ENCODE results near the gene ELOB. TPM values are rescaled to one million over a fixed set of nuclear protein-coding genes. Genes with fewer than 3 reads are reported as not detected.
A peak's percentile ranks its signal among the peaks of the same experiment; 100 is the strongest.

ELOB gene
- polyA plus RNA-seq, 1 experiment = 146 TPM

GRCh38 chr16:2816751-2817339 is 39.8 kb upstream of the ELOB start, which contains the start of gene PRSS21:
TSS of gene PRSS21 (plus strand) at chr16:2817237. CDS start at chr16:2817269, 32 bp downstream.
- peaks cover 31% of the 10 kb centered on the region for H3K27me3 ChIP-seq (ENCODE audit: control insufficient read depth, insufficient read depth, low read length)
- no peak within 1 kb of the TSS for H3K27ac ChIP-seq (ENCODE audit: low read depth, low read length)
- ChIA-PET POLR2A (interaction anchor here (0.7 kb wide), 1 partner anchor 14 kb away, joined by 3 read pairs; no protein-coding TSS in a partner anchor), CTCF (no interaction called here)
- 0 out of 2 replicates have a peak, but pooled peaks have one; percentile 9 for TF ChIP-seq CTCF (IDR thresholded peaks at IDR 0.05; ENCODE audit: low read depth, low read length)
- no peak within 1 kb of the TSS for H3K4me3 ChIP-seq (ENCODE audit: low read depth, low read length)
- DNase-seq (ENCODE audit: low read depth, low spot score) = no peak
- peaks cover 4% of the 10 kb centered on the region; the same call in 1 of the 2 replicates for H3K9me3 ChIP-seq (ENCODE audit: control insufficient read depth, insufficient read depth, low read length)

DNA sequence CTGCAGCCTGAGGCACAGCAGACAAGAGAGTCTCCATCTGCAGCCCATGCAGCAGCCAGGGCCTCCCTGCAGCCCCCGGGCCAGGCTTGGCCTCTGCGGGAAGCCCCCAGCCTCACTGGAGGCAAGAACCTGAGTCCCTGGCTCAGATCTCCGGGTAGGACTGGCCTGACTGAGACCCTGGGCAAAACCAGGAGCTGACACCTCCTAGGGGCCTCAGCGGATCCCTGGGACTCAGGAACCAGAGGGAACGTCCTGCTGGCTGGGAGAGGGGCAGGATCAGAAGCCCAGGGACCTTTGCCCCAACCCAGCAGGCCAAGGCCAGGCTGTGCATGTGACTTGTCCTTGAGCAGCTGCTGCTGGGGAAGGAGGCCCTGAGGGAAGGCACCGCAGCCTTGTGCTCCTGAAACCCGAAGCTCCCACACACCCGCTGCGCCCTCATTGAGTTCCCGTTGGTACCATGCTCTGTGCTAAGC is 38.3 kb upstream of the ELOB start:
- H3K4me3 ChIP-seq (ENCODE audit: low read depth, low read length) = no peak overlapping the region
- no peak for DNase-seq (ENCODE audit: low read depth, low spot score)
- H3K27me3 ChIP-seq (ENCODE audit: control insufficient read depth, insufficient read depth, low read length) = peaks cover 31% of the 10 kb centered on the region
- H3K9me3 ChIP-seq (ENCODE audit: control insufficient read depth, insufficient read depth, low read length) = peaks cover 4% of the 10 kb centered on the region; the same call in 1 of the 2 replicates
- H3K27ac ChIP-seq (ENCODE audit: low read depth, low read length) = no peak overlapping the region
- ChIA-PET CTCF (no interaction called here), POLR2A (no interaction called here)
- no peak for TF ChIP-seq CTCF (IDR thresholded peaks at IDR 0.05; ENCODE audit: low read depth, low read length)

GRCh38 chr16:2814551-2815298 is 37.6 kb upstream of the ELOB start:
- DNase-seq (ENCODE audit: low read depth, low spot score) = no peak
- POLR2A ChIA-PET = no interaction called here
- Histone ChIP-seq H3K9me3 (ENCODE audit: control insufficient read depth, insufficient read depth, low read length) (peaks cover 4% of the 10 kb centered on the region; the same call in 1 of the 2 replicates), H3K4me3 (ENCODE audit: low read depth, low read length) (no peak overlapping the region), H3K27ac (ENCODE audit: low read depth, low read length) (no peak overlapping the region), H3K27me3 (ENCODE audit: control insufficient read depth, insufficient read depth, low read length) (peaks cover 31% of the 10 kb centered on the region)
- CTCF ChIA-PET = no interaction called here
- no peak for TF ChIP-seq CTCF (IDR thresholded peaks at IDR 0.05; ENCODE audit: low read depth, low read length)

DNA sequence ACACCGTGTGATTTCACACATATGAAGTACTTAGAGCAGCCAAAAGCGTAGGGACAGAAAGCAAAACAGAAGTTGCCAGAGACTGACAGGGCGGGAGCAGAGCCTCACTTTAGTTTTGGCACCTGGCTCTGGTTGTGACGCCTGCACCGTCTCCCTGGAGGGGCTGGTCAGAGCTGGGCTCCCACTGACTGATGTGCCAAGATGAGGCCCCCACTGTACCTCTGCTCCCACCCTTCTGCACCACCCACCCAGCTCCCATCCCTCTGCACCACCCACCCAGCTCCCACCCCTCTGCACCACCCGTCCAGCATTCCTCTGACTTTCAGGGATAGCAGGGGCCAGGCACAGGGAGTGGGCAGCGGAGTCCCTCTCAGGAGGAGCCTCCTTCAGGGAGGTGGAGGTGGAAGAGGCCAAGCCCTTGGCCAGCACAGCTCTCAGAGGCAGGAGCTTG is 36.7 kb upstream of the ELOB start:
- POLR2A ChIA-PET = no interaction called here
- H3K27me3 ChIP-seq (ENCODE audit: control insufficient read depth, insufficient read depth, low read length) = peaks cover 26% of the 10 kb centered on the region
- no peak overlapping the region for H3K27ac ChIP-seq (ENCODE audit: low read depth, low read length)
- no peak for DNase-seq (ENCODE audit: low read depth, low spot score)
- CTCF ChIA-PET = interaction anchor here (0.7 kb wide), 1 partner anchor 55 kb away, joined by 3 read pairs; no protein-coding TSS in a partner anchor
- TF ChIP-seq CTCF (IDR thresholded peaks at IDR 0.05; ENCODE audit: low read depth, low read length) = no peak
- peaks cover 4% of the 10 kb centered on the region; the same call in 1 of the 2 replicates for H3K9me3 ChIP-seq (ENCODE audit: control insufficient read depth, insufficient read depth, low read length)
- no peak overlapping the region for H3K4me3 ChIP-seq (ENCODE audit: low read depth, low read length)

All from AG04450 (cell line).